ENCODE data around the gene CREG1. TPM values are rescaled to one million over a fixed set of nuclear protein-coding genes. Genes with fewer than 3 reads are reported as not detected.
A peak's percentile ranks its signal among the peaks of the same experiment; 100 is the strongest.

Gene CREG1
- total RNA-seq, 1 experiment from 2014 or later: 102 TPM

- no peak overlapping the region for H2AFZ ChIP-seq (ENCODE audit: low read length)
- no peaks in the 10 kb centered on the region for H3K9me2 ChIP-seq (replicated peaks; ENCODE audit: insufficient read depth, low read length)
- DNase-seq: no peak
- H3K4me2 ChIP-seq (ENCODE audit: low read depth, low read length, poor library complexity, severe bottlenecking): no peak overlapping the region
- peaks cover 48% of the 10 kb centered on the region for H3K36me3 ChIP-seq (ENCODE audit: insufficient read depth, low read length)
- no peaks in the 10 kb centered on the region for H3K9me3 ChIP-seq (ENCODE audit: low read length)
- H3K27ac ChIP-seq (ENCODE audit: low read length): peak overlapping the region; percentile 88
- H3K4me1 ChIP-seq (ENCODE audit: low read length): peaks cover 94% of the 10 kb centered on the region
- no peak overlapping the region for H3K4me3 ChIP-seq (ENCODE audit: low read length)
- H3K79me2 ChIP-seq (ENCODE audit: low read length): peaks cover 44% of the 10 kb centered on the region
- H4K20me1 ChIP-seq (ENCODE audit: insufficient read depth, low read depth, low read length): no peaks in the 10 kb centered on the region; the same call in 1 of the 2 replicates
- no peaks in the 10 kb centered on the region for H3K27me3 ChIP-seq (ENCODE audit: low read length)
- no peak overlapping the region for H3K9ac ChIP-seq (ENCODE audit: low read length)
Measured at GRCh38 chr1:167546935-167547334, 6.6 kb downstream of the CREG1 start.

GRCh38 chr1:167545349-167545748, 8.2 kb downstream of the CREG1 start:
- Histone ChIP-seq H3K4me1 (ENCODE audit: low read length) (peaks cover 92% of the 10 kb centered on the region), H3K9me3 (ENCODE audit: low read length) (no peaks in the 10 kb centered on the region), H3K79me2 (ENCODE audit: low read length) (peaks cover 28% of the 10 kb centered on the region), H3K4me3 (ENCODE audit: low read length) (peak overlapping the region; percentile 24; the same call in 1 of the 2 replicates), H3K27ac (ENCODE audit: low read length) (peak overlapping the region; percentile 88), H3K4me2 (ENCODE audit: low read depth, low read length, poor library complexity, severe bottlenecking) (peak overlapping the region; percentile 59), H3K9ac (ENCODE audit: low read length) (peak overlapping the region; percentile 47), H2AFZ (ENCODE audit: low read length) (no peak overlapping the region), H3K27me3 (ENCODE audit: low read length) (no peaks in the 10 kb centered on the region), H4K20me1 (ENCODE audit: insufficient read depth, low read depth, low read length) (no peaks in the 10 kb centered on the region), H3K36me3 (ENCODE audit: insufficient read depth, low read length) (peaks cover 58% of the 10 kb centered on the region), H3K9me2 (replicated peaks; ENCODE audit: insufficient read depth, low read length) (no peaks in the 10 kb centered on the region)
- peak; percentile 66 for DNase-seq

GRCh38 chr1:167544447-167545093, 9.0 kb downstream of the CREG1 start:
- peak overlapping the region; percentile 59 for H3K4me2 ChIP-seq (ENCODE audit: low read depth, low read length, poor library complexity, severe bottlenecking)
- no peaks in the 10 kb centered on the region for H3K9me3 ChIP-seq (ENCODE audit: low read length)
- no peaks in the 10 kb centered on the region for H4K20me1 ChIP-seq (ENCODE audit: insufficient read depth, low read depth, low read length)
- peak overlapping the region; percentile 88 for H3K27ac ChIP-seq (ENCODE audit: low read length)
- DNase-seq: no peak
- H3K79me2 ChIP-seq (ENCODE audit: low read length): peaks cover 20% of the 10 kb centered on the region
- H3K4me1 ChIP-seq (ENCODE audit: low read length): peaks cover 87% of the 10 kb centered on the region
- H3K9me2 ChIP-seq (replicated peaks; ENCODE audit: insufficient read depth, low read length): no peaks in the 10 kb centered on the region
- peak overlapping the region; percentile 24; the same call in 1 of the 2 replicates for H3K4me3 ChIP-seq (ENCODE audit: low read length)
- peaks cover 58% of the 10 kb centered on the region for H3K36me3 ChIP-seq (ENCODE audit: insufficient read depth, low read length)
- H2AFZ ChIP-seq (ENCODE audit: low read length): no peak overlapping the region
- no peaks in the 10 kb centered on the region for H3K27me3 ChIP-seq (ENCODE audit: low read length)
- peak overlapping the region; percentile 47 for H3K9ac ChIP-seq (ENCODE audit: low read length)

- Histone ChIP-seq H3K36me3 (ENCODE audit: insufficient read depth, low read length) (peaks cover 57% of the 10 kb centered on the region), H3K9me2 (replicated peaks; ENCODE audit: insufficient read depth, low read length) (no peaks in the 10 kb centered on the region), H3K9ac (ENCODE audit: low read length) (peak overlapping the region; percentile 49), H3K27me3 (ENCODE audit: low read length) (no peaks in the 10 kb centered on the region), H4K20me1 (ENCODE audit: insufficient read depth, low read depth, low read length) (no peaks in the 10 kb centered on the region), H3K79me2 (ENCODE audit: low read length) (peaks cover 10% of the 10 kb centered on the region), H3K4me3 (ENCODE audit: low read length) (no peak overlapping the region), H3K9me3 (ENCODE audit: low read length) (no peaks in the 10 kb centered on the region), H2AFZ (ENCODE audit: low read length) (no peak overlapping the region), H3K4me1 (ENCODE audit: low read length) (peaks cover 78% of the 10 kb centered on the region), H3K27ac (ENCODE audit: low read length) (peak overlapping the region; percentile 88), H3K4me2 (ENCODE audit: low read depth, low read length, poor library complexity, severe bottlenecking) (peak overlapping the region; percentile 44)
- peak; percentile 49 for DNase-seq
Measured at GRCh38 chr1:167543199-167543990, 10.2 kb downstream of the CREG1 start.

- no peaks in the 10 kb centered on the region for H3K27me3 ChIP-seq (ENCODE audit: low read length)
- no peak overlapping the region for H3K9ac ChIP-seq (ENCODE audit: low read length)
- peaks cover 71% of the 10 kb centered on the region for H3K4me1 ChIP-seq (ENCODE audit: low read length)
- H3K9me2 ChIP-seq (replicated peaks; ENCODE audit: insufficient read depth, low read length): no peaks in the 10 kb centered on the region
- H3K36me3 ChIP-seq (ENCODE audit: insufficient read depth, low read length): peaks cover 49% of the 10 kb centered on the region
- peak overlapping the region; percentile 9 for H3K4me2 ChIP-seq (ENCODE audit: low read depth, low read length, poor library complexity, severe bottlenecking)
- DNase-seq: peak; percentile 52
- H4K20me1 ChIP-seq (ENCODE audit: insufficient read depth, low read depth, low read length): no peaks in the 10 kb centered on the region
- H3K27ac ChIP-seq (ENCODE audit: low read length): peak overlapping the region; percentile 64
- peaks cover 3% of the 10 kb centered on the region; the same call in 1 of the 2 replicates for H3K79me2 ChIP-seq (ENCODE audit: low read length)
- H3K9me3 ChIP-seq (ENCODE audit: low read length): no peaks in the 10 kb centered on the region
- no peak overlapping the region for H2AFZ ChIP-seq (ENCODE audit: low read length)
- no peak overlapping the region for H3K4me3 ChIP-seq (ENCODE audit: low read length)
Measured at GRCh38 chr1:167542109-167543032, 11.2 kb downstream of the CREG1 start.

- Histone ChIP-seq H2AFZ (ENCODE audit: low read length) (no peak overlapping the region), H3K4me3 (ENCODE audit: low read length) (no peak overlapping the region), H3K27ac (ENCODE audit: low read length) (peak overlapping the region; percentile 64), H3K9me3 (ENCODE audit: low read length) (no peaks in the 10 kb centered on the region), H4K20me1 (ENCODE audit: insufficient read depth, low read depth, low read length) (no peaks in the 10 kb centered on the region), H3K79me2 (ENCODE audit: low read length) (peaks cover 3% of the 10 kb centered on the region; the same call in 1 of the 2 replicates), H3K27me3 (ENCODE audit: low read length) (no peaks in the 10 kb centered on the region), H3K9ac (ENCODE audit: low read length) (no peak overlapping the region), H3K4me1 (ENCODE audit: low read length) (peaks cover 64% of the 10 kb centered on the region), H3K36me3 (ENCODE audit: insufficient read depth, low read length) (peaks cover 42% of the 10 kb centered on the region), H3K9me2 (replicated peaks; ENCODE audit: insufficient read depth, low read length) (no peaks in the 10 kb centered on the region), H3K4me2 (ENCODE audit: low read depth, low read length, poor library complexity, severe bottlenecking) (no peak overlapping the region)
- no peak for DNase-seq
Measured at GRCh38 chr1:167541610-167542009, 12.0 kb downstream of the CREG1 start.

GRCh38 chr1:167541003-167541402, 12.6 kb downstream of the CREG1 start:
- Histone ChIP-seq H3K4me1 (ENCODE audit: low read length) (peaks cover 61% of the 10 kb centered on the region), H3K9ac (ENCODE audit: low read length) (no peak overlapping the region), H3K79me2 (ENCODE audit: low read length) (peaks cover 3% of the 10 kb centered on the region; the same call in 1 of the 2 replicates), H3K4me3 (ENCODE audit: low read length) (no peak overlapping the region), H3K27ac (ENCODE audit: low read length) (peak overlapping the region; percentile 64), H2AFZ (ENCODE audit: low read length) (no peak overlapping the region), H4K20me1 (ENCODE audit: insufficient read depth, low read depth, low read length) (no peaks in the 10 kb centered on the region), H3K36me3 (ENCODE audit: insufficient read depth, low read length) (peaks cover 36% of the 10 kb centered on the region), H3K9me2 (replicated peaks; ENCODE audit: insufficient read depth, low read length) (no peaks in the 10 kb centered on the region), H3K9me3 (ENCODE audit: low read length) (no peaks in the 10 kb centered on the region), H3K4me2 (ENCODE audit: low read depth, low read length, poor library complexity, severe bottlenecking) (no peak overlapping the region), H3K27me3 (ENCODE audit: low read length) (no peaks in the 10 kb centered on the region)
- no peak for DNase-seq

Measured in Karpas-422 (cell line).